ENCODE results near the gene SCG5.

Gene SCG5

DNA sequence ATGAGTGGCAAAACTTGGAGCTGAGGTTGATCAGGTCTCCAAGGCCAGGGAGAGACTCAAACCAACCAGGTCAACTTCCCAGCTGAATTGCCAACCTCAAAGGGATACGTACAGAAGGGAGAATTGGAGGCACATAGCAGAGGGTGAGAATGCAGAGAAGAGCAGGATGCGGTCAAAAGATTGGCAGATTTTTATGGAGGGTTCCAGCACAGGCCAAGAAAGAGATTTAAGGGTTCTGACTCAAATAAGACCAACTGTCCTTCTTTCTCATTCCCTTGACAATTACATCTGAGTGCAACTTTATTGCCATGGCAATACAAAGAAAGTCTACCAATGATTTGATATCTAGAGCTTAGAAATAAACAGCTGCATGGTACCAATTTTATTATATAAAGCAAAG lies 33.2 kb downstream of the SCG5 start:
- H3K27ac Mint-ChIP-seq = no peak overlapping the region
- no peak for ATAC-seq
- peaks cover 8% of the 10 kb centered on the region for H3K27me3 Mint-ChIP-seq
- no peaks in the 10 kb centered on the region for H3K36me3 Mint-ChIP-seq
- no peaks in the 10 kb centered on the region for H3K4me1 Mint-ChIP-seq
- H3K4me3 Mint-ChIP-seq = no peak overlapping the region
- no peaks in the 10 kb centered on the region for H3K9me3 Mint-ChIP-seq

DNA sequence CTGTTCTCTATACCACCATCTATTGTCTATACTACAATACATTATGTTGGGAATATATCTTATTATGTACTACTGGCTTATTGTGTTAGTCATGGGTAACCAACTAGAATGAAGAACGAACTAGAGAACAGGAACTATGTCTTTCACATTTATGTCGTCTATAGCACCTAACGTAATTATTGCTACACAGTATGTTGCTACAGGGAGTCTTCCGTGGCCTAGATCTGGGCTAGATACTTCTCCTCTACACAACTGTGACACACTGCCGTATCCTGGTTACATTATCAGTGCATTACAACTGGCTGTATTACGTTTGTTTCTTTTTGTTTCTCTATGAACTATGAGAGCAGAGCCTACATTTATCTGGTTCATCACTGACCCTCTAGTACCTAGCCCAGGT lies 34.0 kb downstream of the SCG5 start:
- H3K27me3 Mint-ChIP-seq = peaks cover 8% of the 10 kb centered on the region
- no peak for ATAC-seq
- no peaks in the 10 kb centered on the region for H3K9me3 Mint-ChIP-seq
- no peaks in the 10 kb centered on the region for H3K4me1 Mint-ChIP-seq
- no peak overlapping the region for H3K4me3 Mint-ChIP-seq
- H3K36me3 Mint-ChIP-seq = no peaks in the 10 kb centered on the region
- no peak overlapping the region for H3K27ac Mint-ChIP-seq

GRCh38 chr15:32676169-32676568 lies 34.7 kb downstream of the SCG5 start:
- ATAC-seq = no peak
- H3K27me3 Mint-ChIP-seq = peaks cover 8% of the 10 kb centered on the region
- H3K9me3 Mint-ChIP-seq = no peaks in the 10 kb centered on the region
- H3K4me1 Mint-ChIP-seq = no peaks in the 10 kb centered on the region
- H3K36me3 Mint-ChIP-seq = no peaks in the 10 kb centered on the region
- no peak overlapping the region for H3K27ac Mint-ChIP-seq
- H3K4me3 Mint-ChIP-seq = no peak overlapping the region

- Mint-ChIP-seq H3K4me1 (no peaks in the 10 kb centered on the region), H3K36me3 (no peaks in the 10 kb centered on the region), H3K27ac (no peak overlapping the region), H3K4me3 (no peak overlapping the region), H3K27me3 (peaks cover 2% of the 10 kb centered on the region), H3K9me3 (no peaks in the 10 kb centered on the region)
- no peak for ATAC-seq
Measured at GRCh38 chr15:32677238-32677750, 35.8 kb downstream of the SCG5 start.

DNA sequence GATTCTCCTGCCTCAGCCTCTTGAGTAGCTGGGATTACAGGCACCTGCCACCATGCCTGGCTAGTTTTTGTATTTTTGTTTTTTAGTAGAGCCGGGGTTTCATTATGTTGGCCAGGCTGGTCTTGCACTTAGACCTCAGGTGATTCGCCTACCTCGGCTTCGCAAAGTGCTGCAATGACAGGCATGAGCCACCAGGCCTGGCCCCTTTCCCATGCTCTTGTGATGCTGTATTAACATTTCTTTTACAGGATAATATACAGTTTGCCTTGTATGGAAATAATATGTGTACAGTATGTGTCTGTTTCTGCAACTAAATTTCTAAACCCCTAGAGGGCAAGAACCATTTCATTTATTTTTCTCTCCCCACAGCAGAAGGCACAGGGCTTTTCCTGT lies 37.8 kb downstream of the SCG5 start:
- Mint-ChIP-seq H3K36me3 (no peaks in the 10 kb centered on the region), H3K9me3 (no peaks in the 10 kb centered on the region), H3K27ac (no peak overlapping the region), H3K27me3 (no peaks in the 10 kb centered on the region), H3K4me3 (no peak overlapping the region), H3K4me1 (no peaks in the 10 kb centered on the region)
- ATAC-seq = no peak

DNA sequence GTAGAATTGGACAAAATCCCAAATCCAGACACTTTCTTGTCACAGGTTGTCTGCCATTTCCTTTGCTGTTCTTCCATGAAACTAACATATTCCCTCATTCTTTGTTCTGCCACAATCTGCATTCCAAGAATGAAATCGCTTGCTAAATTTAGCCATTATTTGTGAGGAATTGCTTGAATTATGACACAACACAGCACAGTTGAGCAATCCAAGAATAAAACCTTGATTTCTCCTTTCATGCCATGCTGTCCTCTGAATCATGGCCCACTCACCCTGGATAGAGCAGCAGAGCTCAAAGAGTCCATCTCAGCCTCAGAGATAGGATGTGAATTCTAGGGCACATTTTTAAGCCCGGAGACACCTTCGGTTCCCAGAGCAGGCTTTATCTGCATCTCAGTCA lies 41.1 kb downstream of the SCG5 start:
- Mint-ChIP-seq H3K27ac (no peak overlapping the region), H3K4me1 (no peaks in the 10 kb centered on the region), H3K36me3 (no peaks in the 10 kb centered on the region), H3K4me3 (no peak overlapping the region), H3K27me3 (no peaks in the 10 kb centered on the region), H3K9me3 (peaks cover 6% of the 10 kb centered on the region)
- ATAC-seq = no peak

- Mint-ChIP-seq H3K36me3 (no peaks in the 10 kb centered on the region), H3K27me3 (no peaks in the 10 kb centered on the region), H3K4me1 (no peaks in the 10 kb centered on the region), H3K4me3 (no peak overlapping the region), H3K27ac (no peak overlapping the region), H3K9me3 (peaks cover 6% of the 10 kb centered on the region)
- ATAC-seq = no peak
Measured at GRCh38 chr15:32682977-32683630, 41.6 kb downstream of the SCG5 start.

GRCh38 chr15:32683906-32684584 lies 42.5 kb downstream of the SCG5 start:
- peaks cover 6% of the 10 kb centered on the region for H3K9me3 Mint-ChIP-seq
- H3K4me1 Mint-ChIP-seq = no peaks in the 10 kb centered on the region
- no peak overlapping the region for H3K27ac Mint-ChIP-seq
- no peak overlapping the region for H3K4me3 Mint-ChIP-seq
- ATAC-seq = no peak
- no peaks in the 10 kb centered on the region for H3K36me3 Mint-ChIP-seq
- H3K27me3 Mint-ChIP-seq = no peaks in the 10 kb centered on the region

DNA sequence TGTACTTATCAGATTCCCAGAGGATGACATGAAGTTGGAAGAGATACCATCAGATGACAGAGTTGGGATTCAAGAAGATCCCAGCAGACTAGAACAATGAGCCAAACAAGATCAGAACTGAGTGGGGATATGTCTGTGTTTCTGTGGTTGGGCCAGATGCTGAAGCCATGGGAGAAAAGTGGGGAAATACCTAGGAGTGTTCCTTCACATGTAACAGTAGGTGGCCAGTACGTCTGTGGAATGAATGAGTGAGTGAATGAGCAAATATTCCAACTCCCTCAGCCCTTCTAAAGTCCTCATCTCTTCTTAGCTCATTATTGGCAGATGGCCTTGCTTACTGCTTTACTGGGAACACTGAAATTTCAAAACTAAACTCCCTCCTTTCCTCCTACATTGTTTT lies 44.1 kb downstream of the SCG5 start:
- no peaks in the 10 kb centered on the region for H3K36me3 Mint-ChIP-seq
- ATAC-seq = no peak
- no peak overlapping the region for H3K27ac Mint-ChIP-seq
- no peaks in the 10 kb centered on the region for H3K4me1 Mint-ChIP-seq
- no peaks in the 10 kb centered on the region for H3K27me3 Mint-ChIP-seq
- peaks cover 6% of the 10 kb centered on the region for H3K9me3 Mint-ChIP-seq
- no peak overlapping the region for H3K4me3 Mint-ChIP-seq

- no peak for ATAC-seq
- Mint-ChIP-seq H3K4me1 (no peaks in the 10 kb centered on the region), H3K27ac (no peak overlapping the region)
Measured at GRCh38 chr15:32687556-32687955, 46.0 kb downstream of the SCG5 start.

GRCh38 chr15:32688151-32688639 lies 46.7 kb downstream of the SCG5 start:
- H3K4me1 Mint-ChIP-seq = no peaks in the 10 kb centered on the region
- no peaks in the 10 kb centered on the region for H3K36me3 Mint-ChIP-seq
- ATAC-seq = no peak
- H3K27ac Mint-ChIP-seq = no peak overlapping the region
- H3K9me3 Mint-ChIP-seq = peaks cover 6% of the 10 kb centered on the region
- H3K27me3 Mint-ChIP-seq = no peaks in the 10 kb centered on the region
- H3K4me3 Mint-ChIP-seq = no peak overlapping the region

More at GRCh38 chr15:32687556-32687955, 46.0 kb downstream of the SCG5 start:
- Mint-ChIP-seq H3K4me3 (no peak overlapping the region), H3K27me3 (no peaks in the 10 kb centered on the region), H3K9me3 (peaks cover 6% of the 10 kb centered on the region), H3K36me3 (no peaks in the 10 kb centered on the region)

DNA sequence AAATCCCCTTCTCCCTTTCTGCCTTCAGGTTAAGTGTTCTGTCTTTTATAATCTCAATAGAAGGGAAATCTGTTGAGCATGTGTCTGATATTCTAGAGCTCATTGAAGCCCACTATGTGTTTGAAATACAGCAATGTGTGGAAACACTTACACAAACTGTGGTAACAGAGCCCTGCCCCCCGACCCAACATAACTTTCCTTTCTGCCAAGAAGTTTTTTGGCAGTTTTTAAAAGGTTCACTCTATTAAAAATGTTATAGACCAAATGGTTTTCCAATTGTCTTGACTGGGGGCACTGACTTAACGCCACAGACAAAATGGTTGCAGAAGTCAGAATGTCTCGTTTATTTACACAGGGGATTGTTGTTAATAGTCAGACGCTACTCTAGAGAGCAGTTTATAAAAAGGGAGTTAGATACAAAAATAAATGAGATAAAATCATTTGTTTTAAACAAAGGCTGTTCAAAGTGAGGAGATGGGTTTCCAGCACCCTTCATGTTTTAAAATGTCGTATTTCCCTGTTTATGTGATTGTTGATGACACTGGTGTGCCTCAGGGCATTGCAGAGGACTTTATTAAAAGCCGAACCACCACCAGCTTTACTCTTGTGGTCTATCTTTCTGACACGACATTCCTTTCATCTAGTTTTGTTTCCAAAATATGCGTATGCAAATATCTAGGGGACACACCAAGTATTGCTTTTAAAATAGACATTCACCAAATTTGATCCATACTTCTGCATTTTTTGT lies 49.6 kb downstream of the SCG5 start:
- Mint-ChIP-seq H3K36me3 (no peaks in the 10 kb centered on the region), H3K27me3 (no peaks in the 10 kb centered on the region), H3K27ac (no peak overlapping the region), H3K4me3 (no peak overlapping the region), H3K9me3 (peaks cover 6% of the 10 kb centered on the region), H3K4me1 (no peaks in the 10 kb centered on the region)
- ATAC-seq = no peak

DNA sequence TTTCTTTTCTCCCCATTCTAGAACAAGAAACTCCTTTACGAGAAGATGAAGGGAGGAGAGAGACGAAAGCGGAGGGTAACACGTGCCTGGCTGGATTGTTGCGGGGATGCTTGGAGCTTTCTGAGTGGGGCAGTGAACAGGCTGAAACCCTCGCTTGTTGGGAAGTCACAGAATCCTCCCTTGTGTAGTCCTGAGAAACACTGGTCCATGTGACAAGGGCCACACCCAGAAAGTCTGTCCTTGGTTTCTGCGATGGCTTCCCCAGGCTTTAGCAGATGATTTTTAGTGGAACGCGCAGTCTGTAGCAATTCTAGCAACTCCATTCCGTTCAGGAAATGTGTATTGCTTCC lies 50.2 kb downstream of the SCG5 start:
- peaks cover 2% of the 10 kb centered on the region for H3K9me3 Mint-ChIP-seq
- no peaks in the 10 kb centered on the region for H3K27me3 Mint-ChIP-seq
- H3K36me3 Mint-ChIP-seq = no peaks in the 10 kb centered on the region
- no peaks in the 10 kb centered on the region for H3K4me1 Mint-ChIP-seq
- H3K27ac Mint-ChIP-seq = no peak overlapping the region
- no peak for ATAC-seq
- H3K4me3 Mint-ChIP-seq = no peak overlapping the region

- H3K4me1 Mint-ChIP-seq = no peaks in the 10 kb centered on the region
- no peaks in the 10 kb centered on the region for H3K9me3 Mint-ChIP-seq
- H3K27me3 Mint-ChIP-seq = peaks cover under 1% of the 10 kb centered on the region
- no peaks in the 10 kb centered on the region for H3K36me3 Mint-ChIP-seq
- H3K4me3 Mint-ChIP-seq = no peak overlapping the region
- H3K27ac Mint-ChIP-seq = no peak overlapping the region
- no peak for ATAC-seq
Measured at GRCh38 chr15:32692286-32692685, 50.8 kb downstream of the SCG5 start.

DNA sequence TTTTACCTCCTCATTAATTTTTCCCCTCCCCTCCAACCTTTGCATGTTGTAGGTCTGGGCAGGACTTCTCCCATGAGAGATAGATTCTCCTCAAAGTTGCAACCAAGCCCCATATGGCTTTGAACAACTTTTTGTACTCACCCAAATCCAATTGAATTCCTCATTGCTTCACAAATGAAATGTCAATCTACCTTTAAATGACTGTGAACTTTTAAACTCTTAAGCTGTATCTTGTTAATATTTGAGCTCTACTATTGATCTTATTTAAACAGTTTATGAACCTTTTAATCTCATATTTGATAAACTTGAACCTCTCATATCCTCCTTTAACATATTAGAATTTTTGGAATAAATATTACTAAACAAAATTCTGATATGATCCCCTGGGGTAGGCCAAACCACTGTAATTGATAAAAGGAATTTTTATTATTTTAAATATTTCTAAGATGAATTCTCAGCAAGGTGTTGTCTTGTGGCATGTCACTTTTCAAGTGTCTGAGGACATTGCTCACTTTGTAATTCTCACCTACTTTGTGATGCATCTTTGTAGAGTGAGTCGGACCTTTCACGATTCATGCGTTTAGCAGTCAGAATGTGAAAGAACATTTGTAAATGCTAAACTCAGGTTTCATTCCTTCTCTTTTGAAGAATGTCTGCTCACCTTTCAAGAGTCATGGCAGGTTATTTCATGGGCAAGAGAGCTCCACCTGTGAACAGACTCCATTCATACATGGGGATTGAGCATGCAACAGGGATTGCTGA lies 52.9 kb downstream of the SCG5 start:
- no peaks in the 10 kb centered on the region for H3K9me3 Mint-ChIP-seq

More for the DNA sequence above, 52.9 kb downstream of the SCG5 start:
- no peak overlapping the region for H3K27ac Mint-ChIP-seq
- H3K4me3 Mint-ChIP-seq = no peak overlapping the region
- no peaks in the 10 kb centered on the region for H3K4me1 Mint-ChIP-seq
- H3K27me3 Mint-ChIP-seq = peaks cover 22% of the 10 kb centered on the region
- ATAC-seq = no peak
- no peaks in the 10 kb centered on the region for H3K36me3 Mint-ChIP-seq
